GM06990 (cell line): ENCODE measurements around the gene CNDP2.

Source experiments
- DNase-seq: peaks from one replicate; pipeline ENCODE4 v3.0.0-alpha.2; 2011; ENCODE audit not compliant: insufficient read length; ENCODE audit errors: extremely low read depth
- H3K27me3 ChIP-seq: replicated peaks from 2 replicates; pipeline ENCODE4 v1.6.0; 2011; ENCODE audit warnings: low read length; ENCODE audit not compliant: control insufficient read depth, insufficient read depth
- H3K36me3 ChIP-seq: 2 replicates; pipeline ENCODE4 v1.5.1; 2011; ENCODE audit warnings: low read length; ENCODE audit not compliant: control insufficient read depth, insufficient read depth
- H3K4me3 ChIP-seq: replicated peaks from 2 replicates; pipeline ENCODE4 v1.5.1; 2011; ENCODE audit warnings: low read depth, mild to moderate bottlenecking, control low read depth, low read length
- TF ChIP-seq, protein P1 (sequence below): IDR thresholded peaks from 2 replicates; pipeline ENCODE4 v1.5.1; 2011; ENCODE audit warnings: low read length, control low read depth, mild to moderate bottlenecking, inconsistent platforms; ENCODE audit not compliant: insufficient read depth, poor library complexity, severe bottlenecking

CNDP2 gene

DNA sequence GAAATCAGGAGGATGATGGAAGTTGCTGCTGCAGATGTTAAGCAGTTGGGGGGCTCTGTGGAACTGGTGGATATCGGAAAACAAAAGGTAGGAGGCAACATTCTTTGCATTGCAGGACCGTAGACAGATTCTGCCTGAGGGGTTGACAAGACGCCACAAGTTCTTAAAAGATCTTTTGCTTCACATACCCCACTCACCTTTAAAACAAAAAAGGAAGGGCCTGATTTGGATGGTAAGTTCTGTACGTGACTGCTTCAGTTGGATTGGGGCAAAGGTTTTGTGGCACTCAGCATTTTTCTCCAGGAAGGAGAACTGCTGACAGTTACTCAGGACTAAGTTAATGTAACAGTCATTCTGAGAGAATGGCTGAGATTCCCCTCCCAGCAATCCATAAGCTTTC lies 5.2 kb downstream of the CNDP2 start:
- Histone ChIP-seq H3K4me3 (peak overlapping the region; percentile 73), H3K36me3 (peaks cover 8% of the 10 kb centered on the region)

DNA sequence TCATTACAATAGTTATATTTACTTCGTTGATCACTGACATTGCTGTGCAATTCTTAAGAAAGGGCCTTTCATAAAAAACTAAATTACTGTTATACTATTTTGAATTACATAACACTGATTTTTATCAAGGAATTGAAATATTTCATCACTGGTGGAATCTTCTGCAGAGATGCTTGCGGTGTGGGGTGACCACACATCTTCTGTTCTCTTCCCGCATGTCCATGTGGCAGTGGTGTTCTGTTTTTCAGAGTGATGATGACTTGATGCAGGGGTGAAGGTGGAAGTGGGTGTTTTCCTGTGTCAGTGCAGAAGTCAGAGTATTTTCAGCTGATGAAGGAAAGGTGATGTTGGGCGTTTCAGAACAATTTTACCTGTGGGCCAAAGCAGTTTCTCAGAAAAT lies 7.0 kb downstream of the CNDP2 start:
- no peak for DNase-seq
- peaks cover 19% of the 10 kb centered on the region for H3K36me3 ChIP-seq

More for the DNA sequence above, 5.2 kb downstream of the CNDP2 start:
- TF ChIP-seq, protein P1, sequence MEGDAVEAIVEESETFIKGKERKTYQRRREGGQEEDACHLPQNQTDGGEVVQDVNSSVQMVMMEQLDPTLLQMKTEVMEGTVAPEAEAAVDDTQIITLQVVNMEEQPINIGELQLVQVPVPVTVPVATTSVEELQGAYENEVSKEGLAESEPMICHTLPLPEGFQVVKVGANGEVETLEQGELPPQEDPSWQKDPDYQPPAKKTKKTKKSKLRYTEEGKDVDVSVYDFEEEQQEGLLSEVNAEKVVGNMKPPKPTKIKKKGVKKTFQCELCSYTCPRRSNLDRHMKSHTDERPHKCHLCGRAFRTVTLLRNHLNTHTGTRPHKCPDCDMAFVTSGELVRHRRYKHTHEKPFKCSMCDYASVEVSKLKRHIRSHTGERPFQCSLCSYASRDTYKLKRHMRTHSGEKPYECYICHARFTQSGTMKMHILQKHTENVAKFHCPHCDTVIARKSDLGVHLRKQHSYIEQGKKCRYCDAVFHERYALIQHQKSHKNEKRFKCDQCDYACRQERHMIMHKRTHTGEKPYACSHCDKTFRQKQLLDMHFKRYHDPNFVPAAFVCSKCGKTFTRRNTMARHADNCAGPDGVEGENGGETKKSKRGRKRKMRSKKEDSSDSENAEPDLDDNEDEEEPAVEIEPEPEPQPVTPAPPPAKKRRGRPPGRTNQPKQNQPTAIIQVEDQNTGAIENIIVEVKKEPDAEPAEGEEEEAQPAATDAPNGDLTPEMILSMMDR, result no peak
- no peaks in the 10 kb centered on the region for H3K27me3 ChIP-seq
- DNase-seq, result no peak

DNA sequence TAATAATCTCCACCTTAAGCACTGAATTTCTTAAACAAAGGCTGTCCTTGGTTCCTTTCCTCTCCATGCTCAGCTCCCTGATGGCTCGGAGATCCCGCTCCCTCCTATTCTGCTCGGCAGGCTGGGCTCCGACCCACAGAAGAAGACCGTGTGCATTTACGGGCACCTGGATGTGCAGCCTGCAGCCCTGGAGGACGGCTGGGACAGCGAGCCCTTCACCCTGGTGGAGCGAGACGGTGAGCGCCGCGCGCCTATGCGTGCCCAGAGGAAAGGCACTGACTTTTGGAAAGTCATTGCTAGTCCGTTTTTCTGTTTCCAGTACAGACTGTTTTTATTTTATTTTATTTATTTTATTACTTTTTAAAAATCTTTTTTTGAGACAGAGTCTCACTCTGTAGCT lies 9.6 kb downstream of the CNDP2 start:
- Histone ChIP-seq H3K4me3 (no peak overlapping the region), H3K36me3 (peaks cover 40% of the 10 kb centered on the region), H3K27me3 (no peaks in the 10 kb centered on the region)
- TF ChIP-seq, protein P1, result no peak
- DNase-seq, result no peak

More for the DNA sequence above, 7.0 kb downstream of the CNDP2 start:
- no peak overlapping the region for H3K4me3 ChIP-seq
- H3K27me3 ChIP-seq, result no peaks in the 10 kb centered on the region
- TF ChIP-seq, protein P1, result no peak

DNA sequence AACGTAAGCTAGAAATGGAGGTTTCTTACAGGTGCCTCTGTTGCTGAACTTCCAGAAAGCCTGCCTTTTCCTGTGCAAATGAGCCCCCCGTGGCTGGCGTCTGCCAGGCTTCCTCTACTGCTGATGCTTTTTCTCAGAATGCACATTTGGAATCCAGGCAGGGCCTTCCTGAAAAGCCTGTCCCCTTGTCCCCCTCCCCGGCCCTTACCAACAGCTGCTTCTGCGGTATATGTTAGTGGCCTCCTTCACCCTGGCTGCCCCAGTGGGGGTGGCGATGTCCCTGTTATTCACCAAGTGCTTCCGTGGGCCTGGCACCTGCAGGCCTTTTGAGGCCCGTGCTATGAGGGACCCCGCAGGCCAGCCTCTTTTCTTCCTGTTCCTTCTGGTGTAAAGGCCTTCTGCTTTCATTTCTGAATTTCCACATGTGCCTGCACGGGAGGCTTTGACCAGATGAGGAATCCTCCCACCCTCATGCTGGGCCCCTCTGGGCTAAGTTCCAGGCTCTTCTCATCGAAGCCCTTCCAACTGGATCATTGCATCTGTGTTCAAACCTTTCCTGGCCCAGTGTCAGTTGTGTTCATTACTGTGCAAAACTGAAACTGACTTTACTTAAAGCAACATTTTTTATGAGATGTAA lies 10.4 kb downstream of the CNDP2 start:
- peaks cover 42% of the 10 kb centered on the region for H3K36me3 ChIP-seq
- TF ChIP-seq, protein P1, result no peak
- no peaks in the 10 kb centered on the region for H3K27me3 ChIP-seq
- no peak for DNase-seq
- no peak overlapping the region for H3K4me3 ChIP-seq

DNA sequence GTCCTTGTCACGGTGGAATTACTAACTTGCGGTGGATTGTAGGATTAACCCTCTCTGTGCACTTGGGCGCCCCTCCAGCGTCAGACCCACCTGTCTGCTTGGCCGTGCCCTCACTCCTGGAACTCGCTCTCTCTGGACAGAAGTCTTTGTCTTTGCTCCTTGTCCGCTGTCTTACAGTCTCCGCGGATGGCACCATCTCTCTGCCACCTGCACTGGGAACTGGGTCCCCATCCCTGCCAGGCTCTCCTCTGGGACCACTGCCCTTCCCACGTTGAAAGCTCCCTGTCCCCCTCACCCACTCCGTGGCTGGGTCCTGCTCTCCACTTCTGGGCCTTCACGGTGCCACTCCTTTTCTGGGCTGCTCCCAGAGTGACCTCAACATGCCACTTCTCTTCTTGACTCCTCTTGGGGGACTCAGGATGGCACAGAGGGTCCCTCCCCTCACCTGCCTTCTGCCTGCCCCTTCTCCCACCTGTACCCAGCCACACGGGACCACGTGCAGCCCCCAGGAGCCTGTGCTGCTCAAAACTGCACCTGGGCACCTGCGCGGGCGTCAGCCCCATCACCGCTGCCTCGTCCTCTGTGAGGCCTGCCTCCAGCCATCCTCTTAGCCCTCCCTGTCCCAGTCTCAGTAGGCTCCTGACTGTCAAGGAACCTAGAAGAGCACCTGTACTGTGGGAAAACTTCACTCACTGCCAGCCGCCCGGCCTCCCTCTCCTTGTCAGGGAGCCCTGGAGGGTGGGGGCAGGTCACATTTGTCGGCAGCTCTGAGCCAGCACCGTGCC lies 11.1 kb downstream of the CNDP2 start:
- no peak for DNase-seq
- Histone ChIP-seq H3K36me3 (peaks cover 49% of the 10 kb centered on the region), H3K27me3 (no peaks in the 10 kb centered on the region), H3K4me3 (no peak overlapping the region)
- TF ChIP-seq, protein P1, result no peak

DNA sequence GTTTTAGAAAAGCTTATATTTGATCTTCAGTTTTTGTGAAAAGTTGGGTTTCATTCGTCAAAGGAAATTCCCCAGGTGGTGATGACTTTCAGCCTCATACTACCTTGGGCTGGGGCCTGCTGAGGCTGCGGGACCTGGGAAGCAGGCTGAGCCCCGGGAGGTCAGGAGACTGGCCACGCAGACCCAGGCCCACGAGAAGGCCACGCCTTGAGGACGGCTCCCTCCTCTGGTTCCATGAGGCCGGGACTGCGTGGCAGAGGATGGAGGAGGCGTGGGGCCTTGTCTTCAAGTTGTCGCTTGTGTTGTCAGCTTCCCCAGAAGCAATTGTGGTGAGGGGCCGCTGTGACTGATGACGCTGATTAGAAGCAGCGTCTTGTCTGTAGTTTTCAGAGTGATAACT lies 11.8 kb downstream of the CNDP2 start:
- TF ChIP-seq, protein P1, result no peak
- H3K36me3 ChIP-seq, result peaks cover 53% of the 10 kb centered on the region

More for the DNA sequence above, 11.8 kb downstream of the CNDP2 start:
- no peak for DNase-seq
- no peaks in the 10 kb centered on the region for H3K27me3 ChIP-seq
- no peak overlapping the region for H3K4me3 ChIP-seq
